GM23248 (cell line): ENCODE measurements around the gene POTEE. TPM values are rescaled to one million over a fixed set of nuclear protein-coding genes. Genes with fewer than 3 reads are reported as not detected.
"Not testable (repeated sequence)": the region's sequence is repeated elsewhere in the genome, so short reads cannot be mapped to it uniquely, and the experiment has no call there.

ENCODE experiments used
- DNase-seq: peaks from one replicate; pipeline ENCODE4 v3.0.0-alpha.2; 2015
- H2AFZ ChIP-seq: fragments of 200-600 bp; sonication (generic); 2 replicates; pipeline ENCODE4 v1.6.1; 2016; ENCODE audit warnings: antibody characterized with exemption
- H3F3A ChIP-seq: fragments of 200-600 bp; sonication (generic); 2 replicates; pipeline ENCODE4 v1.6.1; 2016; ENCODE audit warnings: mild to moderate bottlenecking, antibody characterized with exemption, mixed run types; ENCODE audit not compliant: insufficient read depth
- H3K27ac ChIP-seq: fragments of 200-600 bp; sonication (generic); 2 replicates; pipeline ENCODE4 v1.5.1; 2016; ENCODE audit warnings: mild to moderate bottlenecking
- H3K27me3 ChIP-seq: fragments of 200-600 bp; sonication (generic); replicated peaks from 2 replicates; pipeline ENCODE4 v1.6.1; 2016; ENCODE audit warnings: mild to moderate bottlenecking; ENCODE audit not compliant: insufficient read depth
- H3K36me3 ChIP-seq: fragments of 200-600 bp; sonication (generic); 2 replicates; pipeline ENCODE4 v1.6.1; 2016; ENCODE audit warnings: low read depth, mild to moderate bottlenecking
- H3K4me1 ChIP-seq: fragments of 200-600 bp; sonication (generic); 2 replicates; pipeline ENCODE4 v1.6.1; 2016; ENCODE audit warnings: mild to moderate bottlenecking; ENCODE audit not compliant: insufficient read depth
- H3K4me2 ChIP-seq: fragments of 200-600 bp; sonication (generic); one replicate; pipeline ENCODE4 v1.6.1; 2016; ENCODE audit warnings: mild to moderate bottlenecking; ENCODE audit not compliant: unreplicated experiment
- H3K4me3 ChIP-seq: fragments of 200-600 bp; sonication (generic); 2 replicates; pipeline ENCODE4 v1.5.1; 2016; ENCODE audit warnings: mild to moderate bottlenecking
- H3K79me2 ChIP-seq: fragments of 200-600 bp; sonication (generic); 2 replicates; pipeline ENCODE4 v1.6.1; 2016; ENCODE audit warnings: mild to moderate bottlenecking; ENCODE audit not compliant: insufficient read depth
- H3K9ac ChIP-seq: fragments of 200-600 bp; sonication (generic); 2 replicates; pipeline ENCODE4 v1.6.1; 2016; ENCODE audit warnings: mild to moderate bottlenecking
- H3K9me2 ChIP-seq: fragments of 200-600 bp; sonication (generic); 2 replicates; pipeline ENCODE4 v1.6.1; 2016; ENCODE audit warnings: mixed run types, mild to moderate bottlenecking, moderate library complexity; ENCODE audit not compliant: insufficient read depth
- H3K9me3 ChIP-seq: fragments of 200-600 bp; sonication (generic); one replicate; pipeline ENCODE4 v1.6.1; 2017; ENCODE audit warnings: low read depth
- H4K20me1 ChIP-seq: fragments of 200-600 bp; sonication (generic); 2 replicates; pipeline ENCODE4 v1.6.0; 2016; ENCODE audit not compliant: insufficient read depth
- EZH2 ChIP-seq: fragments of 200-600 bp; sonication (generic); IDR thresholded peaks from 2 replicates; pipeline ENCODE4 v1.6.1; 2018; ENCODE audit warnings: antibody characterized with exemption, mild to moderate bottlenecking; ENCODE audit not compliant: insufficient read depth, poor library complexity, severe bottlenecking
- EZH2phosphoT487 ChIP-seq: fragments of 200-600 bp; sonication (generic); IDR thresholded peaks from 2 replicates; pipeline ENCODE4 v1.6.1; 2018; ENCODE audit warnings: antibody characterized with exemption, moderate library complexity, mild to moderate bottlenecking, low read depth; ENCODE audit not compliant: insufficient read depth
- WGBS, 2 experiments: methylation state at CpG; one replicate each; pipeline ENCODE4 v1.1.6; 2015 to 2017; ENCODE audit warnings: low lambda C conversion rate in 2 of 2, low coverage in 1 of 2; ENCODE audit errors: missing lambda C conversion rate in 2 of 2; 5-methylcytosine and 5-hydroxymethylcytosine counted together
- in situ Hi-C: fragments of 300-500 bp; cut with MboI; formaldehyde crosslinking; loops from 2 replicates; pipeline ENCODE4 v1.15.0; 2020
- polyA plus RNA-seq: library from polyadenylated mRNA; unstranded; fragments of >200 nt; fragmentation: Nextera tagmentation; extraction: Ambion mirVana; gene quantifications from 2 replicates; pipeline ENCODE4 v1.2.1, GENCODE V29; 2016
- total RNA-seq: library from RNA; depleted of rRNA; stranded (reverse); fragments of >200 nt; shearing (Covaris generic); gene quantifications from 2 replicates; pipeline ENCODE4 v1.2.3, GENCODE V29; 2014

POTEE gene
- total and polyA plus RNA-seq, 2 experiments from 2014 or later, result 0.78 TPM; not detected in 1

GRCh38 chr2:131196186-131196585, 13.2 kb upstream of the POTEE start:
- H3K79me2 ChIP-seq, result not testable (repeated sequence)

DNA sequence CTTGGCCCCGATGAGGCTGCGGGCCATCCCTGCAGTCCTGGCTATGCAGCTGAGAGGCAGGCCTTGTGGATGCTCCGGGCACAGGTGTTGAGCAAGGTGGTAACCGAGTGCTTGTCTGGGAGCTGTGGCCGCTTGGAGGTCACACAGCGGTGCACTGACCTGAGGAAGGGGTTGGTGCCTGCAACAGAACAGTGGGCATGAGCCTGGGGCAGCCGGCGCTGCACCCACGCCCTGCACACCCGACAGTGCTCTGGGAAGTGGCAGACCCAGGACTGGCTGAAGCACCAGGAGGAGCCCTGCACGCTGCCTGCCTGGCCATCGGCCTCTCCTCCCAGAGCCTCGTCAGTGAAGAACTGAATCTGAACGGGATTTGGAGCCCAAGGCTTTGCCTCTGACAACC, 8.2 kb upstream of the POTEE start:
- no peak for DNase-seq
- no peak overlapping the region for H3K27ac ChIP-seq
- in situ Hi-C loops, result no loop called here

More at GRCh38 chr2:131196186-131196585, 13.2 kb upstream of the POTEE start:
- H3K27ac ChIP-seq, H3K9me2 ChIP-seq, H3K27me3 ChIP-seq, H3K9ac ChIP-seq, H2AFZ ChIP-seq, H4K20me1 ChIP-seq, H3K4me3 ChIP-seq, H3K4me1 ChIP-seq, H3F3A ChIP-seq, in situ Hi-C loops, DNase-seq, H3K36me3 ChIP-seq, H3K9me3 ChIP-seq, H3K4me2 ChIP-seq: not testable (repeated sequence)
- 0 to 4% methylated on average over 2 of the region's 2 CpGs for WGBS, 2 experiments

DNA sequence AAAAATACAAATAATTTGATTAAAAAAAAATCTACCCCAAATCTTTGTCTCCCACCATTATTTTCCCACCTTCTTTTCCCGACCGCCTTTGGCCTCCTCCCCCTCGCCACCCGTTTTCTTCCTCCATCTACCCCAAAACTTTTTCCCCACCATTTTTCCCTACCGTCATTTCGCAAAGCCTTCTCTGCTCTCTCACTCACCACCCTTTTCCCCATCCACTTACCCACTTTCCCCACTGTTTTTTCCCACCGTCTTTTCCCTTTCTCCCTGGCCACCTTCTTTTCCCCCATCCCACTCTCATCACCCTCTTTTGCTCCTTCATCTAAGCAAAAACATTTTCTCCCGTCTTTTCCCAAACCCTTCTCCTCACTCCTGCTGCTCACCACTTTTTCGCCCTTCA, 1.5 kb upstream of the POTEE start:
- not testable (repeated sequence) for H3K9me3 ChIP-seq

More for the DNA sequence above, 8.2 kb upstream of the POTEE start:
- Histone ChIP-seq H3K4me2 (no peak overlapping the region), H3K36me3 (no peaks in the 10 kb centered on the region), H2AFZ (no peak overlapping the region), H3K79me2 (no peaks in the 10 kb centered on the region), H3K4me3 (no peak overlapping the region), H3F3A (no peaks in the 10 kb centered on the region), H3K9me2 (no peaks in the 10 kb centered on the region), H3K9me3 (no peaks in the 10 kb centered on the region), H3K27me3 (peaks cover 7% of the 10 kb centered on the region; the same call in 1 of the 2 replicates), H4K20me1 (no peaks in the 10 kb centered on the region), H3K9ac (no peak overlapping the region), H3K4me1 (no peaks in the 10 kb centered on the region)
- TF ChIP-seq EZH2phosphoT487 (no peak), EZH2 (no peak)
- WGBS, 2 experiments, result 31 to 42% methylated on average over 12 to 13 of the region's 14 CpGs

GRCh38 chr2:131209773-131210104, 403 bp downstream of the POTEE start:
- H3K9me2 ChIP-seq, H2AFZ ChIP-seq, H3K27me3 ChIP-seq, H3K9ac ChIP-seq, H3K4me3 ChIP-seq, H3K4me1 ChIP-seq, H3F3A ChIP-seq, H4K20me1 ChIP-seq, DNase-seq, H3K4me2 ChIP-seq, H3K79me2 ChIP-seq, H3K9me3 ChIP-seq, in situ Hi-C loops, H3K27ac ChIP-seq, H3K36me3 ChIP-seq: not testable (repeated sequence)
- 53 to 65% methylated on average over 2 to 13 of the region's 14 CpGs for WGBS, 2 experiments

More for the DNA sequence above, 1.5 kb upstream of the POTEE start:
- H3K4me1 ChIP-seq, H3K9me2 ChIP-seq, H3K36me3 ChIP-seq, in situ Hi-C loops, H3K4me3 ChIP-seq, H3F3A ChIP-seq, H3K27ac ChIP-seq, H3K9ac ChIP-seq, H3K79me2 ChIP-seq, H4K20me1 ChIP-seq, H2AFZ ChIP-seq, H3K27me3 ChIP-seq, H3K4me2 ChIP-seq, DNase-seq: not testable (repeated sequence)
- WGBS, 2 experiments, result 17 to 42% methylated on average over 1 to 6 of the region's 9 CpGs

- H3K27me3 ChIP-seq, H3K4me3 ChIP-seq, H3K9ac ChIP-seq, H3K4me1 ChIP-seq, H3K27ac ChIP-seq, H3K9me3 ChIP-seq, in situ Hi-C loops, H4K20me1 ChIP-seq, H3K79me2 ChIP-seq, DNase-seq, H2AFZ ChIP-seq, H3K36me3 ChIP-seq, H3F3A ChIP-seq, H3K4me2 ChIP-seq, H3K9me2 ChIP-seq: not testable (repeated sequence)
- 49 to 52% methylated on average over 13 to 16 of the region's 22 CpGs for WGBS, 2 experiments
Measured at GRCh38 chr2:131210434-131211211, 1.3 kb downstream of the POTEE start.

DNA sequence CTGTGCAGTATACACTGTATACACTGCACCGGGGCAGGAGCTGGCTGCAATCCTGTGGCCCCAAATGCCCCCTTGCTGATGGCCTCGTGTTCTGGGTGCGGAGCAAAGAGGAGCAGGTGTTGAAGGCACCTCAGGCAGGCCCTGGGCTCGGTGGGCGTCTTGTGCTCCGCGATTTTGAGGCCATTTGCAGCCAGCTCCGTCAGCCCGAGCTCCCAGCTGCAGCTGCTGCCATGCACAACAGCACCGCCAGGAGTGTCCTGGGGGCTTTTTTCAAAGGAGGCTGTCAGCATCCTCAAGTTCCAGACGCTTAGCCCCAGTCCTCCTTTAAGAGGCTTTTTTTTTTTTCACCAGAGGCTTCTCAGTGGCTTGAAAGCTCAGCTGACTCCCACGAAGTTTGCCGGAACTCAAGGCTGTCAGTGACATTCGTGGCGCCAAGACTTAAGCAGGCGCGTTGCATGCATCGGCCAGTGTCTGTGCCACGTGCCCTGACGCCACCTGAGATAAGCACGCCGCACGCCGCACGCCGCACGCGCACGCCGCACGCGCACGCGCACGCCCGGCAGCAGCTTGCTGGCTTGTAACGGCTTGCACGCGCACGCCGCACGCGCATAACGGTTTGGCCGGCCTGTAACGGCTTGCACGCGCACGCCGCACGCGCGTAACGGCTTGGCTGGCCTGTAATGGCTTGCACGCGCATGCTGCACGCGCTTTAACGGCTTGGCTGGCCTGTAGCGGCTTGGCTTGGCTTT, 8.1 kb downstream of the POTEE start:
- H2AFZ ChIP-seq, H3F3A ChIP-seq, H3K4me3 ChIP-seq, H3K27ac ChIP-seq, DNase-seq, H3K9ac ChIP-seq, H3K4me2 ChIP-seq, in situ Hi-C loops, H3K27me3 ChIP-seq, H3K9me2 ChIP-seq, H3K79me2 ChIP-seq, H3K36me3 ChIP-seq, H4K20me1 ChIP-seq, H3K9me3 ChIP-seq, H3K4me1 ChIP-seq: not testable (repeated sequence)
- WGBS, 2 experiments, result 74 to 85% methylated on average over 7 to 44 of the region's 60 CpGs
